IPS-15b (cell line): ENCODE results near the gene GPSM1.

Experiments used
- H3K27me3 ChIP-seq: one replicate; pipeline ENCODE4 v1.6.1; 2013; ENCODE audit warnings: low read length; ENCODE audit not compliant: control insufficient read depth, insufficient read depth
- H3K36me3 ChIP-seq: one replicate; pipeline ENCODE4 v1.6.1; 2013; ENCODE audit warnings: low read length; ENCODE audit not compliant: control insufficient read depth, insufficient read depth
- H3K4me1 ChIP-seq: one replicate; pipeline ENCODE4 v1.6.1; 2013; ENCODE audit warnings: mild to moderate bottlenecking, low read length; ENCODE audit not compliant: control insufficient read depth, insufficient read depth
- H3K4me3 ChIP-seq: one replicate; pipeline ENCODE4 v1.5.1; 2013; ENCODE audit warnings: low read depth, low read length
- H3K9ac ChIP-seq: one replicate; pipeline ENCODE4 v1.6.1; 2013; ENCODE audit warnings: low read depth, mild to moderate bottlenecking, low read length
- H3K9me3 ChIP-seq: one replicate; pipeline ENCODE4 v1.6.1; 2013; ENCODE audit warnings: mild to moderate bottlenecking, low read length; ENCODE audit not compliant: control insufficient read depth, insufficient read depth

Gene GPSM1

GRCh38 chr9:136325358-136325757 is 2.0 kb upstream of the GPSM1 start:
- Histone ChIP-seq H3K27me3 (no peaks in the 10 kb centered on the region), H3K4me1 (peaks cover 2% of the 10 kb centered on the region), H3K36me3 (peaks cover 3% of the 10 kb centered on the region), H3K9ac (no peak overlapping the region), H3K4me3 (no peak overlapping the region), H3K9me3 (no peaks in the 10 kb centered on the region)

- Histone ChIP-seq H3K36me3 (peaks cover 3% of the 10 kb centered on the region), H3K4me3 (no peak overlapping the region), H3K27me3 (no peaks in the 10 kb centered on the region), H3K9ac (peak overlapping the region; percentile 37), H3K4me1 (peaks cover 2% of the 10 kb centered on the region), H3K9me3 (no peaks in the 10 kb centered on the region)
Observed at GRCh38 chr9:136326061-136326760, 1.1 kb upstream of the GPSM1 start.

GRCh38 chr9:136326761-136327303 is 507 bp upstream of the GPSM1 start:
- peak overlapping the region; percentile 37 for H3K9ac ChIP-seq
- H3K4me1 ChIP-seq, result peaks cover 2% of the 10 kb centered on the region
- no peaks in the 10 kb centered on the region for H3K27me3 ChIP-seq
- H3K9me3 ChIP-seq, result no peaks in the 10 kb centered on the region
- no peak overlapping the region for H3K4me3 ChIP-seq
- H3K36me3 ChIP-seq, result peaks cover 3% of the 10 kb centered on the region

GRCh38 chr9:136328011-136328621 is 777 bp downstream of the GPSM1 start:
- peak overlapping the region; percentile 32 for H3K4me3 ChIP-seq
- H3K27me3 ChIP-seq, result no peaks in the 10 kb centered on the region
- H3K36me3 ChIP-seq, result peaks cover 3% of the 10 kb centered on the region
- H3K9me3 ChIP-seq, result no peaks in the 10 kb centered on the region
- peak overlapping the region; percentile 65 for H3K9ac ChIP-seq
- peaks cover 2% of the 10 kb centered on the region for H3K4me1 ChIP-seq

- H3K4me1 ChIP-seq, result peaks cover 2% of the 10 kb centered on the region
- no peaks in the 10 kb centered on the region for H3K27me3 ChIP-seq
- peaks cover 3% of the 10 kb centered on the region for H3K36me3 ChIP-seq
- H3K9me3 ChIP-seq, result no peaks in the 10 kb centered on the region
- H3K9ac ChIP-seq, result peak overlapping the region; percentile 60
- H3K4me3 ChIP-seq, result no peak overlapping the region
Observed at GRCh38 chr9:136328622-136329041, 1.3 kb downstream of the GPSM1 start.

- no peaks in the 10 kb centered on the region for H3K9me3 ChIP-seq
- H3K36me3 ChIP-seq, result peaks cover 3% of the 10 kb centered on the region
- H3K9ac ChIP-seq, result no peak overlapping the region
- no peaks in the 10 kb centered on the region for H3K27me3 ChIP-seq
- H3K4me1 ChIP-seq, result peaks cover 2% of the 10 kb centered on the region
- H3K4me3 ChIP-seq, result no peak overlapping the region
Observed at GRCh38 chr9:136329211-136329627, 1.9 kb downstream of the GPSM1 start.

- no peak overlapping the region for H3K4me3 ChIP-seq
- H3K9ac ChIP-seq, result no peak overlapping the region
Observed at GRCh38 chr9:136329636-136330405, 2.5 kb downstream of the GPSM1 start.

GRCh38 chr9:136330406-136330990 is 3.2 kb downstream of the GPSM1 start:
- H3K4me3 ChIP-seq, result no peak overlapping the region
- H3K9me3 ChIP-seq, result no peaks in the 10 kb centered on the region
- no peak overlapping the region for H3K9ac ChIP-seq
- no peaks in the 10 kb centered on the region for H3K27me3 ChIP-seq
- peaks cover 2% of the 10 kb centered on the region for H3K4me1 ChIP-seq
- H3K36me3 ChIP-seq, result peaks cover 2% of the 10 kb centered on the region

More at GRCh38 chr9:136329636-136330405, 2.5 kb downstream of the GPSM1 start:
- Histone ChIP-seq H3K27me3 (no peaks in the 10 kb centered on the region), H3K4me1 (peaks cover 2% of the 10 kb centered on the region), H3K9me3 (no peaks in the 10 kb centered on the region), H3K36me3 (peaks cover 4% of the 10 kb centered on the region)

- Histone ChIP-seq H3K27me3 (no peaks in the 10 kb centered on the region), H3K36me3 (peaks cover 6% of the 10 kb centered on the region), H3K4me1 (peaks cover 2% of the 10 kb centered on the region), H3K4me3 (no peak overlapping the region), H3K9ac (no peak overlapping the region), H3K9me3 (no peaks in the 10 kb centered on the region)
Observed at GRCh38 chr9:136331030-136331429, 3.7 kb downstream of the GPSM1 start.

- no peak overlapping the region for H3K9ac ChIP-seq
- H3K4me1 ChIP-seq, result peaks cover 1% of the 10 kb centered on the region
Observed at GRCh38 chr9:136331556-136332481, 4.5 kb downstream of the GPSM1 start.

More at GRCh38 chr9:136331556-136332481, 4.5 kb downstream of the GPSM1 start:
- H3K4me3 ChIP-seq, result no peak overlapping the region
- no peaks in the 10 kb centered on the region for H3K27me3 ChIP-seq
- H3K36me3 ChIP-seq, result peaks cover 11% of the 10 kb centered on the region
- H3K9me3 ChIP-seq, result no peaks in the 10 kb centered on the region
